ENCODE results near the gene CBR1.

The CBR1 gene

GRCh38 chr21:36115138-36115730 lies 45.4 kb downstream of the CBR1 start:
- DNase-seq (ENCODE audit: low spot score) = no peak

DNA sequence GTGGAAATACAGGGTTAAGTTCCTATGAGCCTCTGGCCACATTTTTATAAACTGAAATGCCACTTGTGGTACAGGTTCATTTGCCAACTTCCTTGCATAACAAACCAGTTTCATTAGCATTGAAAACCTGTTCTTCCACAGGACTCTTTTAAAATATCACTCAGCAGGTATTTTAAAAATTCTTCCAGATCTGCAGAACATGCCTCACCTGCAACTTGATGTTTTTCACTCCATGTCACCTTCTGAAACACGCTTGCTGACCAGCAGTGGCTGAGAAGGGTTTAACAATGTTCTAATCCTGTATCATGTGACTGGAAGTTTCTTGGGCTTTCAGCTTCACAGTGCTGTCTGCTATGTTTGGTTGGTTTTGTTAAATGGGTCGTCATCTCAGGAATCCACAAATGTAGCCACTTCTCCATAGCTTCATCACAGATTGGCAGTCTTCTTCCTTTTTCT lies 47.5 kb downstream of the CBR1 start:
- DNase-seq (ENCODE audit: low spot score) = no peak

- no peak for DNase-seq (ENCODE audit: low spot score)
Measured at GRCh38 chr21:36120304-36120888, 50.6 kb downstream of the CBR1 start.
